ENCODE data around the gene FEZF1. TPM values are rescaled to one million over a fixed set of nuclear protein-coding genes. Genes with fewer than 3 reads are reported as not detected.

FEZF1 gene
- total RNA-seq, 1 donor from 2014 or later, result 12.7 TPM

GRCh38 chr7:122307228-122307621 is 2.7 kb upstream of the FEZF1 start:
- H3K4me3 Mint-ChIP-seq (ENCODE audit: unreplicated experiment), result peak overlapping the region; percentile 91
- peak overlapping the region; percentile 82 for H3K27ac Mint-ChIP-seq (ENCODE audit: unreplicated experiment)
- no peak for TF ChIP-seq CTCF (IDR thresholded peaks at IDR 0.05; ENCODE audit: partially characterized antibody, unreplicated experiment)
- peaks cover 17% of the 10 kb centered on the region for H3K9me3 Mint-ChIP-seq (ENCODE audit: unreplicated experiment)
- peaks cover 40% of the 10 kb centered on the region for H3K27me3 Mint-ChIP-seq (ENCODE audit: unreplicated experiment)
- no peak for DNase-seq
- H3K4me1 Mint-ChIP-seq (ENCODE audit: low read depth, unreplicated experiment), result peaks cover 26% of the 10 kb centered on the region
- H3K36me3 Mint-ChIP-seq (ENCODE audit: unreplicated experiment), result no peaks in the 10 kb centered on the region

- peak; percentile 61 for DNase-seq
- H3K4me1 Mint-ChIP-seq (ENCODE audit: low read depth, unreplicated experiment), result peaks cover 30% of the 10 kb centered on the region
- peak overlapping the region; percentile 91 for H3K4me3 Mint-ChIP-seq (ENCODE audit: unreplicated experiment)
- H3K36me3 Mint-ChIP-seq (ENCODE audit: unreplicated experiment), result no peaks in the 10 kb centered on the region
- peaks cover 42% of the 10 kb centered on the region for H3K27me3 Mint-ChIP-seq (ENCODE audit: unreplicated experiment)
- no peak for TF ChIP-seq CTCF (IDR thresholded peaks at IDR 0.05; ENCODE audit: partially characterized antibody, unreplicated experiment)
- H3K27ac Mint-ChIP-seq (ENCODE audit: unreplicated experiment), result peak overlapping the region; percentile 82
- peaks cover 18% of the 10 kb centered on the region for H3K9me3 Mint-ChIP-seq (ENCODE audit: unreplicated experiment)
Observed at GRCh38 chr7:122306320-122307227, 2.0 kb upstream of the FEZF1 start.

GRCh38 chr7:122305475-122306319 is 1.1 kb upstream of the FEZF1 start:
- H3K36me3 Mint-ChIP-seq (ENCODE audit: unreplicated experiment), result no peaks in the 10 kb centered on the region
- peaks cover 13% of the 10 kb centered on the region for H3K9me3 Mint-ChIP-seq (ENCODE audit: unreplicated experiment)
- H3K4me1 Mint-ChIP-seq (ENCODE audit: low read depth, unreplicated experiment), result peaks cover 22% of the 10 kb centered on the region
- H3K27ac Mint-ChIP-seq (ENCODE audit: unreplicated experiment), result peak overlapping the region; percentile 82
- TF ChIP-seq CTCF (IDR thresholded peaks at IDR 0.05; ENCODE audit: partially characterized antibody, unreplicated experiment), result no peak
- DNase-seq, result peak; percentile 58
- H3K27me3 Mint-ChIP-seq (ENCODE audit: unreplicated experiment), result peaks cover 37% of the 10 kb centered on the region
- peak overlapping the region; percentile 91 for H3K4me3 Mint-ChIP-seq (ENCODE audit: unreplicated experiment)

- Mint-ChIP-seq H3K9me3 (ENCODE audit: unreplicated experiment) (peaks cover 13% of the 10 kb centered on the region), H3K36me3 (ENCODE audit: unreplicated experiment) (no peaks in the 10 kb centered on the region), H3K4me1 (ENCODE audit: low read depth, unreplicated experiment) (peaks cover 22% of the 10 kb centered on the region), H3K4me3 (ENCODE audit: unreplicated experiment) (peak overlapping the region; percentile 91), H3K27ac (ENCODE audit: unreplicated experiment) (peak overlapping the region; percentile 82), H3K27me3 (ENCODE audit: unreplicated experiment) (peaks cover 39% of the 10 kb centered on the region)
- TF ChIP-seq CTCF (IDR thresholded peaks at IDR 0.05; ENCODE audit: partially characterized antibody, unreplicated experiment), result no peak
- no peak for DNase-seq
Observed at GRCh38 chr7:122304996-122305421, 459 bp upstream of the FEZF1 start.

All from glutamatergic neuron (in vitro differentiated cells).